Fibroblast of skin of abdomen (primary cell): ENCODE measurements around the gene FOXI1.

Experiments
- DNase-seq: peaks from one replicate; pipeline ENCODE4 v3.0.0-alpha.2; 2013

FOXI1 gene

DNA sequence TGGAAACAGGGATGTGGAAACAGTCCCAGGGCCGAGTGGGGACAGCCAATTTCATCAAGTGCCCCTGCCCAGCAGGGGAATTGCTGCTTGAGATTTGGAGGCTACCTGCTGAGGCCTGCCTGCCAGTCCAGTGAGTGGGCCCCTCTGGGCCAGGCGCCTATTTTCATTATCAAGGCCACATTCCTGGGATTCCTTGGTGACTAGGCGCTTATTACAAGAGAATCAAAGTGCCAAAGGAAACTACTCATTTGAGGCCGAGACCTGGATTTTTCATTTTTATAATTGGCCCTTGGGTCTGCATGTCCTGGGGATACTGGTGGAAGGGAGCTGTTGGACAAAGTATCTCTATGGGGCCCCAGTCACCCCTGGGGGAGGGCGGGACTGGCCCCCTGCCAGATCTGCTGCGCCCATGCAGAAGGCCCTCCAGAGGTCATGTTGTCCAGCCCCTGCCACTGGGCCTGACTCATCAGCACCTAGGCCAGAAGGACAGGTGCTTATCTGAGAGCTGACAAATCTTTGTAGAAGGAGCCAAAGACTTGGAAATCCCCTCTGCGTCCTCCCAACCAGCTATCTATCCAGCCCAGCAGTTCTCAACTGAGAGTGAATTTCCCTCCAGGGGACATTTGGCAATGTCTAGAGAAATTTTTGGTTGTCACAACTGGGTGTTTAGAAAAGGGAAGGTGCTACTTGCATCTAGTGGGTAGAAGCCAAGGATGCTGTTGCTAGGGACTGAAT, 45.6 kb downstream of the FOXI1 start:
- DNase-seq, result peak; percentile 76

- no peak for DNase-seq
Observed at GRCh38 chr5:170152767-170153166, 47.1 kb downstream of the FOXI1 start.

- DNase-seq, result no peak
Observed at GRCh38 chr5:170154297-170154696, 48.6 kb downstream of the FOXI1 start.

- no peak for DNase-seq
Observed at GRCh38 chr5:170154744-170155143, 49.0 kb downstream of the FOXI1 start.

- no peak for DNase-seq
Observed at GRCh38 chr5:170155771-170156170, 50.1 kb downstream of the FOXI1 start.

GRCh38 chr5:170159101-170159698, 53.5 kb downstream of the FOXI1 start:
- peak; percentile 88 for DNase-seq
